Measurements from ENCODE around the gene CKB.

CKB gene

GRCh38 chr14:103545915-103546651, 23.5 kb upstream of the CKB start:
- TF ChIP-seq CTCF (IDR thresholded peaks at IDR 0.05; ENCODE audit: low read depth, low read length) = no peak
- DNase-seq (ENCODE audit: low read depth, low spot score) = no peak
- H3K4me3 ChIP-seq (ENCODE audit: low read depth, low read length) = no peak overlapping the region
- in situ Hi-C loops (cut with HindIII; ENCODE audit: low sequenced_read_pairs) = no loop called here

GRCh38 chr14:103545219-103545914, 22.7 kb upstream of the CKB start:
- no peak for DNase-seq (ENCODE audit: low read depth, low spot score)
- in situ Hi-C loops (cut with HindIII; ENCODE audit: low sequenced_read_pairs) = no loop called here
- TF ChIP-seq CTCF (IDR thresholded peaks at IDR 0.05; ENCODE audit: low read depth, low read length) = no peak
- no peak overlapping the region for H3K4me3 ChIP-seq (ENCODE audit: low read depth, low read length)

- in situ Hi-C loops (cut with HindIII; ENCODE audit: low sequenced_read_pairs) = no loop called here
- no peak for TF ChIP-seq CTCF (IDR thresholded peaks at IDR 0.05; ENCODE audit: low read depth, low read length)
- DNase-seq (ENCODE audit: low read depth, low spot score) = no peak
Observed at GRCh38 chr14:103544388-103545218, 22.0 kb upstream of the CKB start.

GRCh38 chr14:103543721-103544387, 21.2 kb upstream of the CKB start:
- no peak overlapping the region for H3K4me3 ChIP-seq (ENCODE audit: low read depth, low read length)
- no peak for DNase-seq (ENCODE audit: low read depth, low spot score)
- TF ChIP-seq CTCF (IDR thresholded peaks at IDR 0.05; ENCODE audit: low read depth, low read length) = no peak
- in situ Hi-C loops (cut with HindIII; ENCODE audit: low sequenced_read_pairs) = no loop called here

More at GRCh38 chr14:103544388-103545218, 22.0 kb upstream of the CKB start:
- H3K4me3 ChIP-seq (ENCODE audit: low read depth, low read length) = no peak overlapping the region

- H3K4me3 ChIP-seq (ENCODE audit: low read depth, low read length) = no peak overlapping the region
- in situ Hi-C loops (cut with HindIII; ENCODE audit: low sequenced_read_pairs) = no loop called here
- no peak for DNase-seq (ENCODE audit: low read depth, low spot score)
- no peak for TF ChIP-seq CTCF (IDR thresholded peaks at IDR 0.05; ENCODE audit: low read depth, low read length)
Observed at GRCh38 chr14:103543140-103543539, 20.5 kb upstream of the CKB start.

GRCh38 chr14:103542605-103543088, 20.0 kb upstream of the CKB start:
- no peak for DNase-seq (ENCODE audit: low read depth, low spot score)
- TF ChIP-seq CTCF (IDR thresholded peaks at IDR 0.05; ENCODE audit: low read depth, low read length) = no peak

More at GRCh38 chr14:103542605-103543088, 20.0 kb upstream of the CKB start:
- no peak overlapping the region for H3K4me3 ChIP-seq (ENCODE audit: low read depth, low read length)
- in situ Hi-C loops (cut with HindIII; ENCODE audit: low sequenced_read_pairs) = no loop called here

All from astrocyte of the spinal cord (primary cell).